DMS153 (cell line): ENCODE data around the gene SFR1.

Experiments
- DNase-seq: peaks from one replicate; lab custom pipeline; 2025; lab: John Stamatoyannopoulos, UW

Gene SFR1

GRCh38 chr10:104121485-104122224 is at the start of gene SFR1:
Gene SFR1, plus strand, starts transcription at chr10:104122171. Its CDS starts 13 bp downstream, at chr10:104122184.
- DNase-seq: peak; percentile 98

- DNase-seq: no peak
Measured at GRCh38 chr10:104072786-104073185, 49.2 kb upstream of the SFR1 start.

GRCh38 chr10:104074505-104074904 is 47.5 kb upstream of the SFR1 start:
- no peak for DNase-seq

- peak; percentile 81 for DNase-seq
Measured at GRCh38 chr10:104076743-104077160, 45.2 kb upstream of the SFR1 start.

GRCh38 chr10:104077247-104077646 is 44.7 kb upstream of the SFR1 start:
- no peak for DNase-seq

- DNase-seq: no peak
Measured at GRCh38 chr10:104077663-104078151, 44.3 kb upstream of the SFR1 start.

GRCh38 chr10:104080762-104081161 is 41.2 kb upstream of the SFR1 start:
- peak; percentile 87 for DNase-seq

- no peak for DNase-seq
Measured at GRCh38 chr10:104081998-104082397, 40.0 kb upstream of the SFR1 start.

GRCh38 chr10:104084482-104085142 is 37.4 kb upstream of the SFR1 start:
- DNase-seq: no peak

GRCh38 chr10:104085801-104086400 is 36.1 kb upstream of the SFR1 start, which contains the start of gene COL17A1:
Gene COL17A1, minus strand, starts transcription at chr10:104085880. Its CDS starts 5,207 bp downstream, at chr10:104080673.
- peak; percentile 13 for DNase-seq

- no peak for DNase-seq
Measured at GRCh38 chr10:104088239-104088638, 33.7 kb upstream of the SFR1 start.

- DNase-seq: no peak
Measured at GRCh38 chr10:104089621-104090020, 32.4 kb upstream of the SFR1 start.

GRCh38 chr10:104090611-104091010 is 31.4 kb upstream of the SFR1 start:
- no peak for DNase-seq

- DNase-seq: no peak
Measured at GRCh38 chr10:104092749-104093148, 29.2 kb upstream of the SFR1 start.

GRCh38 chr10:104096692-104097091 is 25.3 kb upstream of the SFR1 start:
- DNase-seq: no peak

- no peak for DNase-seq
Measured at GRCh38 chr10:104098358-104098925, 23.5 kb upstream of the SFR1 start.

GRCh38 chr10:104099269-104099668 is 22.7 kb upstream of the SFR1 start:
- DNase-seq: no peak

GRCh38 chr10:104099941-104100340 is 22.0 kb upstream of the SFR1 start:
- no peak for DNase-seq

- DNase-seq: no peak
Measured at GRCh38 chr10:104100795-104101194, 21.2 kb upstream of the SFR1 start.

GRCh38 chr10:104101902-104102301 is 20.1 kb upstream of the SFR1 start:
- DNase-seq: no peak

GRCh38 chr10:104103956-104104355 is 18.0 kb upstream of the SFR1 start:
- no peak for DNase-seq

GRCh38 chr10:104104418-104104817 is 17.6 kb upstream of the SFR1 start:
- no peak for DNase-seq
